Stimulated activated CD4-positive, alpha-beta T cell treated with anti-CD3 and anti-CD28 coated beads, Interleukin-2, amount 100 ng/mL, for 24 hours (primary cell): Measurements from ENCODE around the gene ACTR3C.

Experiments
- DNase-seq, 2 donors: peaks; one replicate each; pipeline ENCODE4 v3.0.0-alpha.2; 2020

Gene ACTR3C

DNA sequence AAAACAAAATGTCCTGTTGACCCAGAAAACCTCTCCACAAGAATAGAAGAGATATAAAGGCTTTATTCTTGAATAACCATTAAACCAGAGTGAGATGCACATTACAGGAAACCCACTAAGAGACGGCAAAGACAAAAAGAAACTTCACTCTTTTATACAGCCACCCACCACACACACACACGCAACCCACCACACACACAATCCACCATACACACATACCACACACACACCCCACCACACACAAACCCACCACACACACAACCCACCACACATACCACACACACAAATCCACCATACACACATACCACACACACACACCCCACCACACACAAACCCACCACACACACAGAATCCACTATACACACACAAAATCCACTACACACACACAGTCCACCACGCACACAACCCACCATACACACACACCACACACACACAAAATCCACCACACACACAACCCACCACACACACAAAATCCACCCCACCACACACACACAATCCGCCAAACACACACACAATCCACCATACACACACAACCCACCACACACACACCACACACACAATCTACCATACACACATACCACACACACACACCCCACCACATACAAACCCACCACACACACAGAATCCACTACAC is 35.8 kb upstream of the ACTR3C start:
- no peak for DNase-seq

DNA sequence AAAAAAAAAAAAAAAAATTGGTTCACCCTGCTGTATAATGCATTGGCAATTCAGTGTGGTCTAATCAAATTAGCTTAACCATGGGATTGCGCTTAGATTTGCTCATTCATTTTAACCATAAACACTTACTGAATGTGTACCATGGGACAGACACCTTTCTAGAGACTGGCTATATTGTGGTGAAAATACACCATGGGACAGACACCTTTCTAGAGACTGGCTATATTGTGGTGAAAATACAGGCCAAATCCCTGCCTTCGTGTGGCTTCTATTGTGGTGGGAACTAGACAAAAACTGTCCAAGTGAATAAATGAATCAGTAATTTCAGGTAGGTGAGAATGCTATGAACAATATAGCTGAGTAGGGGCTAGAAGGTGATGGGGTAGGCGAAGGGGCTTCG is 35.1 kb upstream of the ACTR3C start:
- DNase-seq: no peak

DNA sequence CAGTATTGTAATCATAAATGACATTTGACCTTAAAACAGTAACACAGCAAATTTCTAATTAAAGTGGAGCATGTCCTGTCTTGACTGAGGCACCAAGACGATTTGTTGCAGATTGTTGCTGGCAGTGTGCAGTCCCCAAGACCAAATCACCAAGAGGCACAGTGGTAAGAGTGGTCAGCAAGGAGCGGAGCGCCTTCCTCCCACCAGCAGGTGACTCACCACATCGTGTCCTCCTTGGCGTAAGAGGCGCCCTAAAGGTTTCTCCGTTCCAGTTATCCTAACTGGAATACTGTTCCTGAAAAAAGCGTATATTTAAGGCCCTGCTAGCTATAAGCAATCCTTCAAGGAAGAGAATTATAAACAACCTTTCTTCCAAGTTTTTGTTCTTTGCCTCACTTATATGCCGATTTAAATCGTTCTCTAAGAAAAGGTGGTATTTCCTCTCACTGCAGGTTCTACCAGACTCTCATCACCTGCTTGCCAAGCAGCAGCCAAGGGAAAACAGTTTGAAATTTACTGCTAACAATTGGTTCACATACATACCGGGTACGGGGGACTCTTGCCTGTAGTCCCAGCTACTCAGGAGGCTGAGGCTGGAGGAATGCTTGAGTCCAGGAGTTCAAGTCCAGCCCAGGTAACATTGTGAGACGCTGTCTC is 34.6 kb upstream of the ACTR3C start:
- no peak for DNase-seq

DNA sequence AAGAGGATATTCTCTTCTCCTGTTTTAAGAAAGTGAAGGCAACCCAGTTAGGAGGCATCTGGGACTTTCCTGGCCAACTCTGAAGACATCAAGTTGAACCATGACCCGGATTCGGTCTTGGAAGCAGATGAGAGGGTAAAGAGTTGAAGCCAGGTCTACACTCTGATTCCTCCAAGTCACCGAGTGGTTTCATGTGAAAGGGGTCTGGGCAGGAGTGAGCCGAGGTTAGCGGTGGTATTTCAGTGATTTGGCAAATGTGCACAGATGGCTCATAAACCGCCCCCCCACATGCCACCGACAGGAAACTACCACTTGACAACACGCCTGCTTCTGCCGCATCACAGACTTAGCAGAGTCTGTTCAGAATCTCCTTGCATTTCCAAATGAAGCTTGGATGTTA is 33.9 kb upstream of the ACTR3C start:
- DNase-seq: peak; percentile 59 to 70

DNA sequence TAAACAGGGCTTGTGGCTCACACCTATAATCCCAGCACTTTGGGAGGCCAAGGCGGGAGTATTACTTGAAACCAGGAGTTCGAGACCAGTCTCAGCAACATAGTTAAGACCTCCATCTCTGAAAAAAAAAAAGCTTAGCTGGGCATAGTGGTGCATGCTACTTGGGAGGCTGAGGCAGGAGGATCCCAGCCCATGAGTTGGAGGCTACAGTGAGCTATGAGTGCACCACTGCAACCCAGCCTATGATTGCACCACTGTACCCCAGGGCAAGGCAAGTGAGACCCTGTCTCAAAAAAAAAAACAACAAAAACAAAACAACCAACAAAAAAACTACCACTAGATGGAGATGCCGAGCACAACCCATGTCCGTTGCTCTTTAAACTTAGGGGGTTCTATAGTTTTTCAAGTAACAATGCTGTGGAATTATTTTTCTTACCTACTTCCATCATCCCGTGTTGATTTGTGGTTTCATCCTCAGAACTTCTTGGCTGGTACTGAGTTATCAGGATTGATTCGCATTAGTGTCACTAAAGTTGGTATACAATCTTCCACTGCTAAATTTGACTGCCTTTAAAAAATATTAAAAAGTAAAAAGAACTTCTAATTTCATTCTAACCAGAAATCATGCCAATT is 33.0 kb upstream of the ACTR3C start:
- no peak for DNase-seq

DNA sequence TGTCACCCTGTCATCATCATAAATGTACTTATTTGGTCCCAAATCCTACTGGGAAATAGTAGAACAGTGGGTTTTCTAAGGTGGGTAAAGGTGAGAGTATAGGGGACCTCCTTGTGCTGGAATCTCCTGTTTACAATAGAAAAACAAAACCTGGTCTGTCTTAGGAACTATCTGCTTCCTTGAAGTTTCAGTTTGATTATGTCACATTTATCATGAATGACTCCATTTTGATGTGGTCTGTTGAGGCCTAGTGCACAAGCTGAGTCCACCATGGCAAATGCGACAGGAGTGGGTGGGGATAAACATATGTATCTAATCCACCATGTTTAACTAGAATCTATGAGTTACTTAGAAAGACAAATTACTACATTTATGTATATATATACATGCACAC is 32.3 kb upstream of the ACTR3C start:
- DNase-seq: no peak

DNA sequence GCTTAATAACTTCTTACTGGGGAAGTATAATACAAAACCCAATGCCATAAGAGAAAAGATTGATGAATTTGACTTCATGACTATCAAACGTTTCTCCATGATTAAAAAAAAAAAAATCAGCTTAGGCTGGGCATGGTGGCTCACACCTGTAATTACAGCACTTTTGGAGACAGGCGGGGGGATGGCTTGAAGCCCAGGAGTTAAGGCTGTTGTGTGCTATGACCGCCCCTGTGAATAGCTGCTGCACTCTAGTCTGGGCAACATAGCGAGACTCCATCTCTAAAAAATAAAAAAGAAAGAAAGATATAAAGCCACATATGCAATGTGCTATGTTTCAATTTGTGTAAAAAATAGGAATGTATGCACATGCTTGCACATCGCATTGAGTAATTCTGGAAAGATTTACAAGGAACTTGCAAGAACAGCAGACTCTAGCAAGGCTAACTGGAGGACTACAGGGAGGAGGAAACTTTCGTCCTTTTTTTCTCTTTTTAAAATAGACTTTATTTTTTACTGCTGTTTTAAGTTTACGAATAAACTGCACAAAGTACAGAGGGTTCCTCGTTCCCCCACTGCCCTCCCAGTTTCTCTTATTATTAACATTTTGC is 28.3 kb upstream of the ACTR3C start:
- no peak for DNase-seq

DNA sequence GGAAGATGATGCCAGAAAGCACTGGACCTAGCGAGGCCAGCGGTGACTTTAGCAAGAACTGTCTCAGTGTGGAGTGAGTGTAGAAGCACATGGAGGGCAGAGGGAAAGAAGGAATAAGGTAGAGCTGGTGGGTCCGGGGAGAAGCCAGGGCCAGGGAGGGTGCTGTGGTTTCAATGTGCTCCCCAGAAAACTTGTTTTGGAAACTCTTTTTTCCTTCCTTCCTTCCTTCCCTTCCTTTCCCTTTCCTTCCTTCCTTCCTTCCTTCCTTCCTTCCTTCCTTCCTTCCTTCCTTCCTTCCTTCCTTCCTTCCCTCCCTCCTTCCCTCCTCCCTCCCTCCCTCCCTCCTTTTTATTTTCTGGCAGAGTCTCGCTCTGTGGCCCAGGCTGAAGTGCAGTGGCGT is 23.6 kb upstream of the ACTR3C start:
- DNase-seq: no peak

DNA sequence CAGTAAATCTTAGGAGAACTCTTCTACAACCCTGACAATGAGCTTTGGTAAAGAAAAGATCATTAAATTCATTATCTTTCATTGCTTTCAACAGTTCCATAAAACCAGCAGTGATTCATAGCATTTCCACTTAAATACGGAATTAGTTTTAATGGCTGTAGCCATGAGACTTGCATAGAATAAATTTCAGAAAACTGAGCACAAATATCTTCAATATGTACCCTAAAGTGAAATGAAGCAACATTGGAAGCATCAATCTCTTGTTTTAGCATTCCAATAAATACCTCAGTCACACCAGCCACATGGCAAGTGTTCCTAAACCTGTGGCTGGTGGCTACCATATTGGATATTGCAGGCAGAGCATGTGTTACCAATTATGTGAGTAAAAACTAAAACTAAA is 21.7 kb upstream of the ACTR3C start:
- DNase-seq: no peak

DNA sequence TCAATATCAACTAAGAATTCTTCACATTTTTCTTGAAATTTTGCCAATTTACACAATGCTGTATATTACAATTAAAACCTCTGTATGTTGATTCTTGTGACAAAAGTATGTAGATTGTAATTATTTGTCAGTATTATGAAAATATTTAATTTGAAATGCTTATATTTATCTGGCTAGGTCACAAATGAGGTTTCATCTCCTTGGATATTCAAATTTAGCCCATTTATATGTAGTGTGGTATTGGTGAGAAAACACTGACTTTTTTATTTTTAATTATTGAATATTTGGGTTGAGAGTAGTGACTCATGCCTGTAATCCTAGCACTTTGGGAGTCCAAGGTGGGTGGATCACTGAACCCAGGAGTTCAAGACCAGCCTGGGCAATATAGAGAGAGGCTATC is 21.0 kb upstream of the ACTR3C start:
- DNase-seq: no peak

DNA sequence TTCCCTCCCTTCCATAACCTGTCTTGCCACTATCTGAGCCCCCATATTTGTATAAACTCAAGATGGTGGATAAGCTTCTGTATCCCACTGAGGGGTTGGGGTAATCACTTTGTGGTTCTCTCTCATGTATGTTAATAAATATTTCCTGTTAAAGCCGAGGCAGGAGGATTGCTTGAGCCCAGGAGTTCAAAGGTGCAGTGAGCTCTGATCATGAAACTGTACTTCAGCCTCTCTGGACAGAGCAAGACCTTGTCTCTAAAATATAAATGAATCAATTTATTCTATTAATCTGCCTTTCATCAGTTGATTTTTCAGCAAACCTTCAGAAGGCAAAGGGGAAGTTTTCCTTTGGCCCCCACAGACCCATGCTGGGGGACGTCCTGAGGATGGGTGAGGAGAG is 19.9 kb upstream of the ACTR3C start:
- no peak for DNase-seq

DNA sequence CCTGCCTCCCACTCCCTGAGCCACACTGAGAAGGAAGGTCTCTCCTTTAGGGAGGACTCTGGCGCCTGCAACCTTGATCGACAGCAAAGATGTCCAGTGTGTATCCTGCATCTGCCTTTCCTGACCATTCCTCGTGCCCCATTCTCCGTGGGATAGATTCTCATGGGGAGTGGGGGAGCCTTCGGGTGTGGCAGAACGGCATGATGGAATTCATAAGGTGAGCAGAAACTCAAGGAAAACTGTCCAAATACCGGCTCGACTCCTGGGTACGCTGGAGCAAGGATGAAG is 18.7 kb upstream of the ACTR3C start:
- no peak for DNase-seq

DNA sequence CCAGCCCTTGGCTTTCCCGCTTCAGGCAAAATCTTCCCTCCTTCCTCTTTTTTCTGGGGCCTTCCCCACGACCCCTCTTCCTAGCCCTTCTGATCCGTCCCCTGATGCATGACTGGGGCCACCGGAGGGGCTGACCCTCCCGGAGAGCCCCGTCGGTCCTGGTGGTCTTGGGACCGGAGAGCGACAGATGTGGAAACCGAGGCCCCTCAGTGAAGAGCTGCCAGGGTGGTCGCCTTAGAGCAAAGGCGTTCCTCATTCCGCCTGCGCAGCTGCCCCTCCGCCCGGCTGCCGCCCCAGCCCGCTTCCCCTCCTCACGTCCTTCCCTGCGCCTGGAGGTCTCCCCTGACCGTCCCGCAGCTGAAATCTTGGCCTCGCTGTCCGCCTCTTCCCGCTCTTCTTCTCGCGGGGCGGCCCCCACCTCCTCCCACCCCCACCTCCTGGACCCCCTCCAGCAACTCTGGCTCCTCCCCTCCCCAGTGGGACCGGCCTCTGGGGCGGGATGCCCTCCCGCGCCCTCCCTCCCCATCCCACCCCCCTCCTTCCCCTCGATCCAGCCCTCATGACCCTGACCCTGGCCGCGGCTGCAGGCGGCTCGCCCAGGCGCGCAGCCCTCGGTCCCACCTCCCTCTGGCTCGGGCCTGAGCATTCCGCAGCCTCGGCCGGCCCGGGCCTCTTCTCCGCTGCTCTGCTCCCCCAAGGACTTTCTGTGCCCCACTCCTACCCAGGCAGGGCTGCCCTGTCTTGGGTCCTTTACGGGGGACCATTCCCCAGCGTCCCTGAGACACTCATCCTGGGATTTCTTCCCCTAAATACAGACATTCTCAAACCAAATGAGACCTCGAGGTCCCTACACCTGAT is 18.1 kb upstream of the ACTR3C start, which contains the start of gene RARRES2:
TSS of gene RARRES2 (minus strand) at position 367 of the 858 bp plus-strand sequence. CDS start 1,020 bp downstream, outside the sequence.
- DNase-seq: no peak

DNA sequence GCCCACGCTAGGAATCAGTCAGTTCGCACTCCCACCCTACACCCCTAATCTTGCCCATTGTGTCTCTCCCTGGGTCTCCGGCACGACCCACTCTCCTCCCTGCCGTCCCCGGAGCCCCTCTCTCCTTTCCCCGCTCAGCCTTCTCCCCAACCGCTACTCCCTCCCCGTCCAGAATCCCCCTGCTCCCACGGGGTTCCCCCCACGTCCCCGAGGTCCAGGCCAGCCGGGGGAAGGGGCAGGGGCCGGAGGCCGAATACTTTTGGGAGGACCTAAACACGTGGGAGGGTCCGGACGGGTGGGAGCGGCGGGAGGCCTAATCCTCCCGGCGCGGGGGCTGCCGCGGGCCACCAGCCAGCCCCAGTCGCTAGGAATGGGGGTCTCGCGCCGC is 17.5 kb upstream of the ACTR3C start:
- no peak for DNase-seq

DNA sequence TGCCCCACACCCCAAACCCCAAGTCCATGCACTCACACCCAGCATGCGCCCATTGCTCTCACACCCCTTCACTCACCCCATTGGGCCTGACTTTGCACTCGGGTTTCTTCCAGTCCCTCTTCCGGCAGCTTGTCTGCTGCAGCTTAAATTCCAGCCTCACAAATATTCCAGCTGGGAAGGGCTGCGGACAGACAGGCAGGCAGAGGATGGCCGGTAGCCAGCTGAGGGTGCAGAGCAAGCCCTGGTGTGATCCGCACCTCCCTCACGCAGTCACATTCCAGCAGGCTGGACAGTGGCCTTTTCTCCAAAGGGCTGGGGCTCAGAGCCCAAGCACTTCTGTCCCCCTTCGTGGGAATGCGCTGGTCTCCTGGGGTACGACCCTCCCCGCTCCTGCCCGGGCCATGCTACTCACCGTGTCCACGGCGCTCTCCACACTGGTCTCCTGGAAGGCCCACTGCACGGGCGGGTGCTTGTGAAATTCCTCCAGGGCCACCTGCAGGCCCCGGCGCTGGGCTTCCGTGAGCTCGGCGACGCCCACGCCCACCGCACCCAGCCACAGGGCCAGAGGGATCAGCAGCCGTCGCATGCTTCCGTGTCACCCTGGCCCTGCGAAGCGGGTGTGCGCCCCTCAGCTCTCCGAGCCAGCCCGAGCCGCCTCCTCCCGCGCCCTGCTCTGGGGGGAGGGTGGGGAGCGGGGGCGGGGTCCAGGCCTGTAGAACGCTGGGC is 16.8 kb upstream of the ACTR3C start:
- DNase-seq: peak in 1 of 2 donors; percentile 21

DNA sequence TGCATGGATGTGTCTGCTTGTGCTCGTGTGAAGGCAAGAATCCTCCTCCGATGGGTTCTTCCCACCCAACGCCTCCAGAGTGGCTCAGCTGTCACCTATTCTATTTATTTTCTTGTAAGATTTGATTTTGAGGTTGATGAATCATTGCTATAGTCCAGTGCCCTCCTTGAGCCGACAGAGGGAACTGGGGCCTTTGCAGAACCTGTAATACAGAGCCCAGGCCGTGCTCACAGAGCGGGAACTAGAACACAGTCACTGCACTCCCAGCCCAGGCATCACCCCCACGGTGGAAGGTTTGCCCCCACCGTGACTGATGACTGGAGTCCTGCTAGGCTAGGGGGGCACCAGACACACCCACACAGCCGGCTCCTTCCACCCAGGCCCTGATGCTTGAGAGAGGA is 16.1 kb upstream of the ACTR3C start:
- DNase-seq: no peak

DNA sequence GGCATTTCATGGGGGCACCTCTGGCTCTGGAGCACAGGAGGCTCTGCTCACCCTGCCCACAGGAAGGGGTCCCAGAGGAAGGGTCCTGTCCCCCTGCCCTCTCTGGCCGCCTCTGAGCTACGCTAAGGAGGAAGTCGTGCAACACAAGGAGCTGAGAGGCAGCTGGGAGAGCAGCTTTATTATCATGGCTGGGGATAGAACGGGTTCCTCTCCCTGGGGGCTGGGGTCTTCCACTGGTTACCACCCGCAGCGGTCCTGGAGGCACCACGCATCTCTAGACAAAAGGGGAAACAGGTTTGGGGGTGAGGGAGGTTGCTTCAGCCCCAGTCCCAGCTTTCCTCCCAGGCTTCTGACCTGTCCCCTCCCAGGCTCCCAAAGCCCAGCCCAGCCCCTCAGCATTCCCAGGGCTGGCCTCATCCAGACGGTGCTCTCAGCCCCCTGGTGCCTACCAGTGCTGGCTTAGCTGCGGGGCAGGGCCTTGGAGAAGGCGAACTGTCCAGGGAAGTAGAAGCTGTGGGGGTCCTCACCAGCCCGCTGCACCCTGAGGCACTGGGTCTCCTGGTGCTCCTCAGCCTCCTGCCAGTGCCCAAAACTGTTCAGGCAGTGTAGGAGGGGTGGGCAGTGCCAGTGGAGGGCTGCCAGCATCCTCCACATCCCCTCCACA is 15.0 kb upstream of the ACTR3C start:
- DNase-seq: no peak

DNA sequence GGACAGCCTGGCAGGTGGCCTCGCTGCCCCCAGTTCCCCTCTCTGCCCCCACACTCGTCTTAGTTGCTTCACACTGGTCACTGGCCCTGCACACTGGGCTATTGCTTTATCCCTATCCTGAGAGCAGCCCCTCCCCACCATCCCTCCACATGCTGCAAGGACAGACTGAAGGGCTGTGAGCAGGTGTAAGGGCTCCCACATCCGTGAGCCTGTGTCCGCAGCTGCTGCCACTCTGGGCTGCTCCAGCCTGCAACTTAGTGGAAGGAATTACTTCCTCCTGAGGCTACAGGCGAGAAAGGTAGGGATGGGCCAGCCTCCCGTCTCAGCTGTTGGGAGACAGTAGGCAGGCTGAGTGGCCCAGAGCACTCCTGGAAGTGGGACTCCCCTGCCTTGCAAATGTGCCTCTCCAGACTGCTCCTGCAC is 14.3 kb upstream of the ACTR3C start:
- no peak for DNase-seq

DNA sequence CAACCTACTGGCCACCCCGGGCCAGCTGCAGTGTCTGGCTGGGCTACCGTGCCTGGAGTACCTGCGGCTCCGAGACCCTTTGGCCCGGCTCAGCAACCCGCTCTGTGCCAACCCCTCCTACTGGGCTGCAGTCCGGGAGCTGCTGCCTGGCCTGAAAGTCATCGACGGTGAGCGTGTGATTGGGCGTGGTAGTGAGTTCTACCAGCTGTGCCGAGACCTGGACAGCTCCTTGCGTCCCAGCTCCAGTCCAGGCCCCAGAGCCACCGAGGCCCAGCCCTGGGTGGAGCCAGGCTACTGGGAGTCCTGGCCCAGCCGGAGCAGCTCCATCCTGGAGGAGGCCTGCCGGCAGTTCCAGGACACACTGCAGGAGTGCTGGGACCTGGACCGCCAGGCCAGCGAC is 13.8 kb upstream of the ACTR3C start:
- no peak for DNase-seq

DNA sequence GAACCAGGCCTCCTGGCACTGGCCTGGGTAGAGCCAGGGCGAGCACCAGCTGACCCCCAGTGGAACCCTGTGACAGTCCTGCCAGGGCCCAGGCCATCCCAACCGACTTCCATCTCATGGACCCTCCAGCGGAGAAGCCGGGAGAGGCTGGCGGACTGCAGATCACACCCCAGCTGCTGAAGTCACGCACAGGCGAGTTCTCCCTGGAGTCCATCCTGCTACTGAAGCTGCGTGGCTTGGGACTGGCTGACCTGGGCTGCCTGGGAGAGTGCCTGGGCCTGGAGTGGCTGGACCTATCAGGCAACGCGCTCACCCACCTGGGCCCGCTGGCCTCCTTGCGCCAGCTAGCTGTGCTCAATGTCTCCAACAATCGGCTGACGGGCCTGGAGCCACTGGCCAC is 13.4 kb upstream of the ACTR3C start:
- no peak for DNase-seq

DNA sequence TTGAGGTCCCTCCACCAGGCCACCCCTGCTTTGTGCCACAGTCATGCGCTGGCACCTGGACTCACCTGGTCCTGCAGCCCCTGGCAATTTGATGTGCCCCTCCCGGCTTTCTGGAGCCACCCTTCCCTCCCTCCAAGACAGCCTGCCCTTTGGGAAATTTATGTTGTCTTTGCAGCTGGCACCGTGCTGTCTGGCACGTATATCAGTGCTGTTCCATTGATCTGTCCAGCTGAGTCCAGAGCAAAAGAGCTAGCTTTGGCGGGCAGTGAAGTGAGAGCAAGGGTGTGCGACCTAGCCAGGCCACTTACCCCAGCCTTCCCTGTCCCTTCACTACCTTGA is 12.4 kb upstream of the ACTR3C start:
- no peak for DNase-seq

DNA sequence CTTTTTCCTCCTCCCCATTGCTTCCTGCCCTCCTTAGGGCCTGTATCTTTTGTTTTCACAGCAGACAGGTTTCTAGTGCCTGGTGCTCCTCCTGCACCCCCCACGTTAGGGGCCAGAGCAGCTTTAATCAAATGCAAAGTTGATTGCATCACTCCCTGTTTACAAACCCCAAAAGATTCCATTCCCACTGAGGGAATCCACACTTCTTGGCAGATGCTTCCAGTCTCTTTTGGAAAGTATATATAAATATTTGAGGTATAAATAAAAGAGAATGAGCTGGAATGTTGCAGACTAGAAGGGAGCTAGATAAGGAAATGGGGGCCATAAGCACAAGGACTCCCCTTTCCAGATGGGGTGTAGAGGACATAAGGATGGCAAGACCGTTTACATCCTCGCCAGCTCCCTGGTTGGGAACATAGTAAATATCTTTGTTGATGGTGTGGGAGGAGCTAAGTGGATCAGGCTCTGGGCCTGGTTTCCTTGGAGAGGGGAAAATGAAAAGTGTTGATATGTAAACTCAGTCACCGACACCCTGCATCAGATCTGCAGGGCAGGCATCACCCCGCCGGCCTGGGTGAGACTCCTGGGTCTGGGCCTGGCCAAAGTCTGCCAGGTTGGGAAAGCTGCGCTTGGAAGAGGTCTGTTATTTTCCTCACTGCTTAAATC is 11.9 kb upstream of the ACTR3C start:
- no peak for DNase-seq
